HL-60/S4 treated with retinoic acid at 250 ng/mL for 4 days and 3 days (cell line): Measurements from ENCODE around the gene KCNK5.

Experiments used
- in situ Hi-C: fragments of 300-500 bp; cut with MboI; formaldehyde crosslinking; loops from 2 replicates; pipeline ENCODE4 v1.7.0; 2022; ENCODE audit warnings: low sequenced_read_pairs

Gene KCNK5

GRCh38 chr6:39217177-39217864 lies 12.0 kb downstream of the KCNK5 start:
- in situ Hi-C loops, result no loop called here

DNA sequence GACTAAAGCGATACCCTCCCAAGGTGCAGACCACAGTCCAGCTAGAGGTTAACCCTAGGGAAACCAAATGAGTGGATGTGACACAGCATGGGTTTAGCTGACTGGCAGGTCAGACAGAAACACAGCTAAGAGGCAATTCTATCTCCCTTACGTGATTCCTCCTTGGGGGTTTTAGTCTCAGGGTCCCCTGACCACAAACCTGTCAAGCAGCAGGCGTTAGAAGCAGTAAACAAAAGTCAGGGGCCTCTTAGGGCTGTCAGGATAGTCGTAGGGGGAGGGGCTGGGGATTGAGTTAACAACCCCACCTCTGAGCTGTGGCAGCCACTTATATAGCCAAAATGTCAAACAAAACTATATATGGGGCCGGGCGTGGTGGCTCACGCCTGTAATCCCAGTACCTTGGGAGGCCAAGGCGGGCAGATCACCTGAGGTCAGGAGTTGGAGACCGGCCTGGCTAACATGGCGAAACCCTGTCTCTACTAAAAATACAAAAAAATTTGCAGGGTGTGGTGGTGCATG lies 13.6 kb downstream of the KCNK5 start:
- in situ Hi-C loops, result no loop called here

DNA sequence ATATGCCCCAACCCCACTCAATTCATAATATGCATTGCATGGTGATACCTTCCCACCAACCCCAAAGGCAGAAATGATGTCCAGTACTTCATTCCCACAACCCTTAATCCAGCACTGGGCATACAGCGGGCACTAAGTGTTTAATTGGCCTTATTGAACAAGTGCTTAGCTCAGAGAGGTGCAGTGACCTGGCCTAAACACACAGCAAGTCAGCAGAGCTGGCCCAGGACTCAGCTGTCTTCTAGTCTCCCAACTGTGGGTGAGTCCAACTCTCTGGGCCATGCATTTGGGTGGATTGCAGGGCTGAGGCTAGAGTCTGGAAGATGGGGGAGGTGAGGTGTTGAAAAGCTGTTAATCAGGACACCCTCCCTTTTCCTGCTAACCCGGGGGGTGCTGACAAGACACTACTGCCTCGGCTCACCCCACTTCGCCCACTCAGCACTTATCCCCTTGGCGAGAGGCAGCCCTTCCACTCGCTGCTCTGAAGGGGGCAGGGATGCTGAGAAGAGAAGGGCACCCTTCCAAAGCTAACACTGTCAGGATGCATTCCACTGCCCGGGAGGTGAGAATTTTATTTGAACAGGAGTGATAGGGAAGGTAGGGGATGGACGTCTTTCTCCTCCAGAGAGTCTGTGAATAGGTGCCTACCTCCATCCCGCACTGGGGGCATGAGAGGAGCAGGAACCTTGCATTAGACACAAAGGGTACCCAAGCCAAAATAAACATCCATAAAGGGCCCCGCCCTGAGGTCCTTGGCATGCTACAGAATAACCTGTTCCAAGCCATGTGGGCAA lies 14.2 kb downstream of the KCNK5 start:
- in situ Hi-C loops, result no loop called here

DNA sequence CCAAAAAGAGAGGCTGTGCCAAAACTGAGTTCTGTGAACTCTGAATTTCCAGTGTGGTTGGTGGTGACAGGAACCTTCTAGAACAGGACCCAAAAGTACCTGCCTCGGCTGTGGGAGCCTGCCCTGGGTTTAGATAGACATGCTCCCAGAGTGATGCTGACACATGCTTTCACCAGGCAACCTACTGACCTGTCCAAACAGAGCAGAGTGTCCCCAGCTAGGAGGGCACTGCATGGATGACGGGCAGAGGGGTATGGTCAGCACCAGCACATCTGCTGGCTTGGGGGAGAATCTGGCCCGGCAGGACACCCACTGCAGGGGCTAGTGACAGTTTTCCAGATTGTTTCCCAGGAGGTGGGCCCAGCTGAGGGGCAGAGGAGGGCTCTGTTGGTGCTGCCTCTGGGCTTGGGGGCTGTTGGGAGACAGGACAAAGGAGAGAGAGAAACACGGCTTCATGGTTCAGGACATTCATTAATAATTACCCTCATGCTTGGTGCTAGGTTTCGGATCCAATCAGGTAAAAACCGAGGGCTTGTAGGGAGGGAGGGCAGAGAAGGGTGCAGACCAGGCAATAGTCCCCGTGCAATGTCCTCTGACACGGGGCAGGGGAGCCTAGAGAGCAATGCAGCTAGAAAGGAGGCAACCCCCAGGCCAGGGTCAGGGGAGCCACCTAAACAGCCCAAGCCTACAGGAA lies 15.0 kb downstream of the KCNK5 start:
- in situ Hi-C loops, result no loop called here

GRCh38 chr6:39213195-39213920 lies 15.9 kb downstream of the KCNK5 start:
- in situ Hi-C loops, result no loop called here

DNA sequence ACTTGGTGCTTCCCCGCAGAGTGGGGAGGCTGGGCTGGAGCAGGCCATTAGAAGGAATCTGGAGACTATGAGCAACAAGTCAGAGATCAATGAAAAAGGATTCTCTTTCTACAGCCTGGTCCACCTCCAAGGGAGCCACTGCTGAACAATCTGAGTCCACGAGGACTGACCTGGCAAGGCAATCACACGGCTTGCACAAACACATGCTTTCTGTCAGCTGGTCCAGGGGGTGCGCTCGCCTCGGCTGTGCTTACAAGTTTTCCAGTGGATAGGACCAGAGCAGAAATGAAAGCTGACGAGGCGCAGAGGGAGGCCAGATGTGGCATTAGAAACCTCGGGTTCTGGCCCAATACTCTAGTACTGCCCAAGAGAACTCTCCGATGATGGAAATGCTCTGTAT lies 18.1 kb downstream of the KCNK5 start:
- in situ Hi-C loops, result no loop called here

DNA sequence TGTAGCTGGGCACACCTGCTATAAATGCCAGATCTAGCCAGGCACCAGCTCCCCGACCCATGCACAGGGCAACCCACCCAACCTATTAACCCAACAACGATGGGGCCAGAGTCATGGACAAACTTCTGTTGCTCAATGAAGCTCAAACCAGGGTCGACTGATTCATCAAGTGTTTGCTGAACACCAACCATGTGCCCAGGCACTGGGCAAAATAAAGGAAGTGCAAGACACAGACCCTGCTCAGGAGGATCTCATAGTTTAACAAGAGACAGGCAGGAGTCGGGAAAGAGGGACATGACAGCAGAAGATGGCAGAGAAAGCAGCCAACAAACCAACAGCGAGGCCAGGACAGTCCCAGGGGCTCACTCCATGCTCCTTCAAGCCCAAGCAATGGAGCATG lies 18.8 kb downstream of the KCNK5 start:
- in situ Hi-C loops, result no loop called here

DNA sequence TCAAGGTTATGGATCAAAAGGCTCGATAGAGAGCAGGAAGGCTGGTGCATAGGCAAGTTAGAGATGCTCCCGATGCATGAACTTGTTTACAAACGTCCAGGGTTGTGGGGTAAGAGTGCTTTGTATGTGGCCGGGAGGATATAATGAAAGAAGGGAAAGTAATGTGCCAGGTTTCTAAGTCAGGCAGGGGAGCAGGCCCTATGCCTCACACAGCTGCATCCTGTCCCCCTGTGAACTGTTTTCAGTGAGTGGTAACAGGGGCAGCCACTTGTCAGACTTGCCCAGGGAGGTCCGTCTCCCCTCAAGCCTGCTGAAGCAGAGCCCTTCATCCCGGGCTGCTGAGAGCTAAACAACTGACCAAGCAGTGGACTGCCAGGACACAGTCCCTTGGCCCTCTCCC lies 19.4 kb downstream of the KCNK5 start:
- in situ Hi-C loops, result no loop called here

DNA sequence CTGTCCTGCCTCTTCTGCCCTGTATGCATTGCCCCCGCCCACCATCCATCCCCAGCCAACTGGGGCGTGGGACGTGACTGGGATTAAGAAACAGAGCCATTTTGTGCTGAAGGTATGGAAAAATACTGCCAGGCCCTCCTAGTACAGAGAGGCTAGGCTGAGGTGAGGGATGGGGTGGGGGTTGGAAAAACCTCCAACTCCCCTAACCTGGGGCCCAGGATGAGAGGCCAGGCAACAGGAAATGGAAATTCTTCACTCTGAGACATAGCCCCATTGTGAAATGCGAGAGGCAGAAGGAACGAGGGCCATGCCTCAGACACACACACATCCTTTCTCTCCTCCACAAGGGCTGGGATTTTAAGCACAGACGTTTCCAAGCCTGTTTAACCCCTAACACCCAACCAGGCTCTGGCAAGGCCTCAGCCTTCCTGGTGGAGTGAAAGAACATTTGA lies 19.9 kb downstream of the KCNK5 start:
- in situ Hi-C loops, result no loop called here

GRCh38 chr6:39208223-39208739 lies 21.0 kb downstream of the KCNK5 start:
- in situ Hi-C loops, result no loop called here

- in situ Hi-C loops, result no loop called here
Observed at GRCh38 chr6:39207416-39208222, 21.7 kb downstream of the KCNK5 start.

DNA sequence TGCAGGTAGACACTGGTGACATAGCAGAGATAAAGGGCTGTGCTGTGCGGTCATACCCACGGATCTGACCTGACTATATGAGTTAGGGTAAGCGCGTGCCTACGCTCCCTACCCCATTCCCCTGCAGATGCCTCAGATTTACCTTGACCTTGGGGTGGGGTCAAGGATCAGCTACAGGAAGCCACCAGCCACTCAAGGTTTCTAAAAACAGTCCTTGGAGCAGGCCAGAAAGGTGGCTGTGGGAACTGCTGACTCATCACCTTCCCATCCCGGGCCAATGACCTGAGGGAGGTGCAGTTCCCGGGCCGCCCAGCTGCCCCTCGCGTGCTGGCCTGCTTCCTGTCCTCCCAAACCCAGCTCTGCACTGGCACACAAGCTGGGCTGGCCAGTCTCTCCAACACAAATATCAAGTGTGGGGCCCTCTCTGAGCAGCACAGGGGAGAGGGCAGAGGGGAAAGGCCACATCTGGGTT lies 23.0 kb downstream of the KCNK5 start:
- in situ Hi-C loops, result no loop called here

DNA sequence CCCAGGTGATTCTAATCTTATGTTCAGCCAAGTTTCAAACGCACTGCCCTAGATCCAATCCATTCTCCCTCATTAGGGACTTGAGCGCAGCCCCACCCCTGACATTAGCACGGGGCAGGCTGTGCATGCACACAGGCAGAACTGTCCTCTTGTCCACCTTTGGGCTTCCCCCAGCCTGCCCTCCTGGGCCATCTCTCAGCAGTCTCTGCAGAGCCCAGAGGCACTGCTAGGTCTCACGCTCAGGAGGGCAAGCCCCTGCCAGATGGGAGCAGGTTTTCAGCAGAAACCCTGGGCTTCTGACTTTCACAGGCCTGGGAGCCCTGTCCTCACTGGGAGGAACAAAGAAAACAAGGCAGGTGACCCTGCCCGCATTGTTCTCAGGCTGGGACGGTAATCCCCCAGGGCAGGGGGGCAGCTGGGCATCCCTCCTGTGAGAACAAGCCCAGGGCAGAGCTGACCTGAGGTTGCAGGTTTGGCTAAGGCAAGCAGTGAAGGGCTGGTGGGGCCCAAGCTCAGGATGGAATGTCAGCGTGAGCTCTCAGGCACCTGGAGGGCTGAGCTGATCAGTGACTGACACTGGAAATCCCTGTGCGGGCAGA lies 24.5 kb downstream of the KCNK5 start:
- in situ Hi-C loops, result no loop called here

DNA sequence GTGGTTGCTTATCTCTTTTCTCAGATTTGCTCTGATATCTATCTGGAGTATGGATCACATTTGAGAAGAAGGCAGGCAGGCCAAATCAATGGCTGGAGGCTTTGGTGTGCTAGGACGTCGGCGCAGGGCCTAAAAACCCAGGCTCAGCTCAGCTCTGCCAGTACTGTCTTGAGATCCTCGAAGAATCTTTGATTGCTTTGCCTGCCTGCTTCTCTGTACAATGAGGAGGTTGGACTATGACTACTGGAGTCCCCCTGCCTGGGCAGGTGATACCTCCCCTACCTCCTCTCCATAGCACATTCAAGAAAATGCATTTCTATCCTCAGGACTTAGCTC lies 25.1 kb downstream of the KCNK5 start:
- in situ Hi-C loops, result no loop called here

DNA sequence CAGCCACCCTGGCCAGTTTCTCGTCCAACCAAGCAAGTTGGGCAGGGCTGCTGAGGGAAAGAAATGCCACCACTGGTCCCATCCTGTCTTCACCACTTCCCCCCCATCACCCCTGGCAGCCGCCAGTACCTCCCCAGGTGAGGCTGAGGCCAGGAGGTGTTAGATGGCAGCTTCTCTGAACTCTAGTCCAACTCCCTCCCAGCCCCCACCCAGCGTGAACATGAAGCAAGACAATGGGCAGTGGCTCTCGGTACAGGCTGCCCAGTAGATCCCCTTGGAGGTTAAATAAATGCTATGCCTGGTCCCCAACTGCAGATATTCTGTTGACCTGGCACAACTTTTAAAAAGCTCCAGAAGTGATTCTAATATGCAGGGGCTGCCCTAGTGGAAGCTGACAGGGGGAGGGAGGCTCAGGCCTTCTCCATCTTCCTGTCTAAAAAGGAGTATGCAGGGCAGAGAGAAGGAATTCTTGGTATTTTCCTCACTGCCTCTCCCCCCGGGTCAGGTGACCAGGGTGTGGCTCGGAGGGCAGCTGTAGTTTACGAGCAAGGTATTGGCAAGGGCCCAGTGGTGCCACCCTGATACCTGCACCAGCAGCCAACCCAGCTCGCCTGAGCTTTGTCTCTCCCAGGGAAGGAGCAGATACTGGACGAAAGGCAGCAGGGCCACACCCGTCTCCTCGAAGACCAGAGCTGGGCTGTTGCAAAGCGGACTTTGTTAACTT lies 25.7 kb downstream of the KCNK5 start:
- in situ Hi-C loops, result no loop called here

- in situ Hi-C loops, result no loop called here
Observed at GRCh38 chr6:39202166-39202565, 27.1 kb downstream of the KCNK5 start.

- in situ Hi-C loops, result no loop called here
Observed at GRCh38 chr6:39200498-39201020, 28.7 kb downstream of the KCNK5 start.

GRCh38 chr6:39199976-39200375 lies 29.3 kb downstream of the KCNK5 start:
- in situ Hi-C loops, result no loop called here
